Measurements from ENCODE around the gene HOOK2.
"Not testable (repeated sequence)": the region's sequence is repeated elsewhere in the genome, so short reads cannot be mapped to it uniquely, and the experiment has no call there.

Gene HOOK2

DNA sequence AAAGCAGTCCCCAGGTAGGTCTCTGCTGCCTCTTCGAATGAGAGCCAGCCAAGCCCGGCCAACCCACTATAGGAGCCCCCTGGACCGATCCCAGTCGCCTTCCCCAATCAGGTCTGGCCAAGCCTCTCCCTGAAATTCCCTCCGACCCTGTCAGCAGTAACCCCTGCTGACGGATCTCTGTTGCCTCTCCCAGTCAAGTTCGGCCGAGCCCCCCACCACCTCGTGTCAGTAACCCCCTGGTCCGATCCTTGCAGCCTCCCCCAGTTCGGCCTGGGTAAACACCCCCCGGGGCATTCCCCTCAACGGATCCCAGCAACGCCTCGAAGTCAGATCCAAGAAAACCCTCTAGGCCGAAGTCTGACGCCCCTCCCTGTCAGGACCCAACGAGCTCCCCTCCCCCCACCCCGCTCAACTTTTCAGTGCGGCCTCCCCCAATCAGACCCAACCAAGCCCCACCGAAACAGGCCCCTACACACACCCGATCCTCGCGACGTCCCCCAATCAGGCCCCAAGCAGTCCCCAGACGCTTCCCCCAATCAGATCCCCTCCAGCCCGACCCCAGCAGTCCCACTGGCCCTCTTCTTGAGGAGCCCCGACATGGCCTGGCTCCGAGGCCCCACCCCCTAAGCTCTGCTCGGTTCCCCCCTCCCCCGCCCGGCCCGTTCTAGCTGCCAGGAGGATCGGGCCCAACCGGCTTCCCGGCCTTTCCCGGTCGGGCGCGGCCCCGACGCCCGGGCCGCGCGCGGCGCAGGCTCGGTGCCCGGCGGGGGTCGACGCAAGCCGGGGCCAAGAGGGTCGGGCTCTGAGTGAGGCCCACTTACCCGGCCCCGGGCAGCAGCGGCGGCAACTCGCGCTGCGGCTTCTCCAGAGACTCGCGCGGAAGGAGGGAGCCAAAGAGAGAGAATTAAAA is 53.4 kb downstream of the HOOK2 start:
- no peak for DNase-seq (ENCODE audit: low read depth, low spot score)

DNA sequence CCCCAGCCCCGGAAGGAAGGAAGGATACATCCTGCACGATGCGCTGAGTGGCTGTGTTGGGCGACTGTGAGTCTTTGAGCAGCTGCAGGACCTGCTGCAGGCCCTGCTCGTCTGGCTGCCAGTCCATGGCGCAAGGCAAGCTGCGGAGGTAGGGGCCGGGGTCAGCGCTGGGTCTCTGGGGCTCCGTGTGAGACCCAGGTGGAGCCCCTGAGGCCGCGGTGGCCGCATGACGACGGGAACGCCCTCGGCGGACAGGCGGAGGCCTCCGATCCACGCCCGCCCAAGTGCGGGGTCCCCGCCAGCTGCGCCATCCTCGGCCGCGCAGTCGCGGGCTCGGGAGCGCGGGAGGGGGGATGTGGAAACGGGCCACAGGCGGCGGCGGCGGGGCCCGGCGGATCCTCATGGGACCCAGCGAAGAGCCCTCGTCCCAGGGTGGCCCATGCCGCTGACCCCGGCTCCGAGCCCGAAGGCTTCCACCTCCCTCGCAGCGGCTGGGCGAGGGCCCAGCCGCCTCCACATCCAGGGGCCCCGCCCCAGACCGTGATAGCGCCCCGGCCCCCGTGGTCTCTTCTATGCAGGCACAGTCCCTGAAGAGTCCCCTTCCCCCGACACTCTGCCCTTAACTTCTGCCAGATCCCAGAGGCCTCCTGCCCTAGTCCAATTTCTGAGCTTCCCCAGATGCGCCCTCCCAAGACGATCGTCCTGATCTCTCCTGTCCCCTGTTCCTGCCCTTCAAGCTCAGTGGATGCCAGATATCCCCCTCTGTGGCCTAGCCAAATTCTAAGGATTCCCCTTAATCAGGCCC is 54.3 kb downstream of the HOOK2 start:
- DNase-seq (ENCODE audit: low read depth, low spot score), result no peak

DNA sequence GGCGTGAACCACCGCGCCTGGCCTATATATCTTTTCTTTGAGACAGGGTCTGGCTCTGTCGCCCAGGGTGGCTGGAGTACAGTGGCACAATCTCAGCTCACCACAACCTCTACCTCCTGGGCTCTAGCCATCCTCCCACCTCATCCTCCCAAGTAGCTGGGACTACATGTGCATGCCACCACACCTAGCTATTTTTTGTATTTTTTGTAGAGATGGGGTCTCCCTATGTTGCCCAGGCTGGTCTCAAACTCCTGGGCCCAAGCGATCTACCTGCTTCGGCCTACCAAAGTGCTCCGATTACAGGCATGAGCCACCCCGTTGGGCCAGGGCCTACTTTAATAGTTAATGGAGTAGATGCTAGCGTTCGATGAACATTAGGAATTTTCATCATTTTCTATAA is 55.1 kb downstream of the HOOK2 start:
- no peak for DNase-seq (ENCODE audit: low read depth, low spot score)

GRCh38 chr19:12715929-12716328 is 59.4 kb downstream of the HOOK2 start:
- DNase-seq (ENCODE audit: low read depth, low spot score), result no peak

DNA sequence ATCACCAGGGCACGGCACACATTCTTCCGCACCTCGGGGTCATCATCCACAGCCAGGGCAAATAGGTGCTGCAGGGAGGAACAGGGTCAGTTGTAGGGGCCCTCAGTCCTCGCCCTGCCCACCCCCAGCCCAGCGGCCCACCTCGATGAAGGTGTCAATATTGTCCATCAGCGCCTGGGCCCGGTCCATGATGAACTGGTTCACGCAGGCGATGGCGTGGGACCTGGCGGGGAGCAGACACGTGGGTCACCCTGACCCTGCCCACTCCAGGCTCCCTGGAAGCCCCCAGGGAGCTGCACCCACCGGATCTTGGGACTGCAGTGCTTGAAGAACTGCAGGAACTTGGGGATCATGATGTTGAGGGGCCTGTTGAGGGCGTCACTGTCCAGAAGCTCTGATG is 60.2 kb downstream of the HOOK2 start:
- no peak for DNase-seq (ENCODE audit: low read depth, low spot score)

- not testable (repeated sequence) for DNase-seq (ENCODE audit: low read depth, low spot score)
These were observed 62.0 kb downstream of the HOOK2 start for GRCh38 chr19:12713304-12713703.

All from activated CD4-positive, CD25-positive, alpha-beta regulatory T cell treated with anti-CD3 and anti-CD28 coated beads, Interleukin-2, amount 50 U/mL, for 16 hours (primary cell).